OCI-LY1 (cell line): ENCODE measurements around the gene SLC39A11.

Experiments used
- CTCF ChIP-seq: fragments of 200-600 bp; sonication (generic), shearing (Covaris generic); IDR thresholded peaks from 2 replicates; pipeline ENCODE4 v1.5.1; 2017; ENCODE audit warnings: mild to moderate bottlenecking, antibody characterized with exemption, low read length, moderate library complexity, mixed read lengths
- EZH2 ChIP-seq: fragments of 200-600 bp; sonication (generic), shearing (Covaris generic); IDR thresholded peaks from 2 replicates; pipeline ENCODE4 v1.8.0; 2017; ENCODE audit warnings: borderline replicate concordance, mixed run types, mild to moderate bottlenecking, antibody characterized with exemption, low read length, moderate library complexity, mixed read lengths

GRCh38 chr17:72886622-72887021 lies 205.9 kb downstream of the SLC39A11 start:
- TF ChIP-seq CTCF (no peak), EZH2 (no peak)
